Motor neuron (in vitro differentiated cells): ENCODE measurements around the gene AOPEP. TPM values are rescaled to one million over a fixed set of nuclear protein-coding genes. Genes with fewer than 3 reads are reported as not detected.

ENCODE experiments used
- ATAC-seq, 8 experiments: fragments of 200-7000 bp; cut with Tn5 transposase; replicated peaks in 6 of 8; 2 replicates each; pipeline ENCODE4 v1.8.0; 2021; ENCODE audit warnings: mild to moderate bottlenecking in 8 of 8, moderate library complexity in 8 of 8
- H3K27ac ChIP-seq, 2 donors: fragments of 250-450 bp; sonication (Bioruptor Pico); 2 replicates each; pipeline ENCODE4 v1.9.0; 2021; ENCODE audit warnings: antibody characterized with exemption in 2 of 2, mild to moderate bottlenecking in 2 of 2, moderate library complexity in 1 of 2
- H3K4me1 ChIP-seq, 2 donors: fragments of 250-450 bp; sonication (Bioruptor Pico); replicated peaks in 1 of 2; 2 replicates each; pipeline ENCODE4 v1.6.1; 2021; ENCODE audit warnings: antibody characterized with exemption in 2 of 2, mild to moderate bottlenecking in 2 of 2, moderate library complexity in 1 of 2
- H3K4me3 ChIP-seq, 5 donors: fragments of 250-450 bp; sonication (Bioruptor Pico); 2 replicates each; pipeline ENCODE4 v1.9.0; 2021; ENCODE audit warnings: antibody characterized with exemption in 5 of 5, mild to moderate bottlenecking in 5 of 5, moderate library complexity in 4 of 5
- WGBS, 10 experiments: fragments of 450-650 bp; shearing (Covaris generic); methylation state at CpG; one replicate each; pipeline ENCODE4 v1.0.0; 2022; 5-methylcytosine and 5-hydroxymethylcytosine counted together
- in situ Hi-C, 9 experiments: fragments of 400-800 bp; cut with MboI; loops; one replicate each; pipeline ENCODE4 v1.15.0; 2021; ENCODE audit warnings: low sequenced_read_pairs in 9 of 9, low pct_unique_long_range_greater_than_20kb in 2 of 9; ENCODE audit not compliant: unreplicated experiment in 9 of 9
- total RNA-seq, 8 experiments: library from RNA; unstranded; fragments of 300-600 nt; gene quantifications; 2 replicates each; pipeline versions ENCODE4 v1.2.3 to v1.2.4, GENCODE V29; 2022

AOPEP gene
- total RNA-seq, 8 experiments from 2014 or later: 8.0 to 152 (median 16.8) TPM

DNA sequence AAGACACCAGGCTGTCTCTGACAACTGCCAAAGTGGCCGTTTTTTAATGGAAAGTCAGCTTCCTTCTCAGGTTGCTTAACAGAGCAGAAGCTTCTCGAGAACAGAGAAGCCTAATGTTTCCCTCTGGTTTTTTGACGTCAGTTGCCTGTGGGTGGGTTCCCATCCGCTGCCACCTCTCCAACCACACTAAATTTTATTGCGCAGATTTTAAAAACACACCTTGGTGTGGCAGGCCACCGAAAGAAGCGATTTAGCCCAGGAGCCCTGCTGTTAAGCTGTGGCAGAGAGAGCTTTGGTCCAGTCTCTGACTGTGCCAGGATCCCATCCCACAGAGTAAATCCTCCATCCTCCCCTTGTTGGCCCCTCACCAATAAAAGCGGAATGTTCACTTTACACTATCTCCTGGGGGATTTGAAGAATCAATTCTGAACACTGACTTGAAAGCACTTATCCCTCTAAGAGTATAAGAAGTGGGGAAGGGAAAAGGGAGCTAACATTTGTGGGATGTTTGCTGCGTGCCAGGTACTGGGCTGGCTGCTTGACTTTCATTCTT lies 181.6 kb downstream of the AOPEP start:
- 60 to 100% (median 84%) methylated on average over 1 to 7 of the region's 9 CpGs; no CpG with 5 or more reads in 2 of the 10 experiments for WGBS, 10 experiments
- Histone ChIP-seq H3K4me3 (no peak overlapping the region), H3K27ac (no peak overlapping the region), H3K4me1 (peaks cover 39 to 57% of the 10 kb centered on the region in 2 donors)
- ATAC-seq: peak in 2 of 8 experiments; percentile 6 to 18
- in situ Hi-C loops: loop anchor here in 1 of 9 experiments (25.0 kb wide), 1 partner anchor 104 kb away; no protein-coding TSS in a partner anchor

- no peak overlapping the region for H3K27ac ChIP-seq
- in situ Hi-C loops: loop anchor here in 1 of 9 experiments (25.0 kb wide), 1 partner anchor 104 kb away; no protein-coding TSS in a partner anchor
- WGBS, 10 experiments: 7 to 84% (median 70%) methylated on average over 4 to 9 of the region's 9 CpGs; no CpG with 5 or more reads in 1 of the 10 experiments
- H3K4me3 ChIP-seq: no peak overlapping the region
- peaks cover 44 to 61% of the 10 kb centered on the region in 2 donors for H3K4me1 ChIP-seq
- ATAC-seq: peak; percentile 48 to 95 (median 67)
Measured at GRCh38 chr9:94908583-94909249, 182.2 kb downstream of the AOPEP start.

DNA sequence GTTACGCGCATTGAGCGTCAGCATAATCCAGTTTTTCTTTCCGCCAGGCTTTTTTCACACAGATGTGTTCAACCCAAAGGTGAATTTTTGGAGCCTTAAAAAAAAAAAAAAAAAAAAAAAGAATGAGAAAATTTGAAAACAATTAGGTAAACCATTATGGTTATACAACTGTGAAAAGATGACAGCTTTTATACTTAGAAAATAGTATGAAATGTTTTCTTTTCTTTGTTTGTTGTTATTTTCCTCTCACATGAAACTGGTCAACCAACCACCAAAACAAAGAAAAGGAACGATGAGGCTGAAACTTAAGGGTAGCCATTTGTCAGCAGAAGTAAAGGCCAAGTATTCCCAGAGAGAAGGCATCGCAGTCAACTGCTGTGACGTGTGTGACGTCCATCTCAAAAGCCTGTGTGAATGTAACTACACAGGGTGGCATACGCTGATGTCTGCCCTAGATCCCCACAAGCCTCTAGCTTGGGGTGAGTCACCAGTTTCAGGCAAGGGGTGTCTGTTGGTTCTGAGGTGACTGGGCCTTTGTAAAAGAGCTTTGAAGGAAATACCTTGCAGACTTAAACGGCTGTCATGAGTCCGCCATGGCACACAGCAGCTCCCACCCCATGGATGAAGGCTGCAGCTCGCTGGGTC lies 182.9 kb downstream of the AOPEP start:
- no peak overlapping the region for H3K27ac ChIP-seq
- no peak for ATAC-seq
- 26 to 99% (median 90%) methylated on average over 5 to 9 of the region's 12 CpGs for WGBS, 10 experiments
- in situ Hi-C loops: loop anchor here in 1 of 9 experiments (25.0 kb wide), 1 partner anchor 103 kb away; no protein-coding TSS in a partner anchor
- H3K4me1 ChIP-seq: peaks cover 45 to 60% of the 10 kb centered on the region in 2 donors
- H3K4me3 ChIP-seq: no peak overlapping the region

GRCh38 chr9:94909965-94910730 lies 183.6 kb downstream of the AOPEP start:
- Histone ChIP-seq H3K4me1 (peaks cover 39 to 56% of the 10 kb centered on the region in 2 donors), H3K4me3 (no peak overlapping the region), H3K27ac (no peak overlapping the region)
- WGBS, 10 experiments: 60 to 100% (median 96%) methylated on average over 1 to 13 of the region's 20 CpGs; no CpG with 5 or more reads in 3 of the 10 experiments
- ATAC-seq: no peak
- in situ Hi-C loops: loop anchor here in 1 of 9 experiments (25.0 kb wide), 1 partner anchor 102 kb away; no protein-coding TSS in a partner anchor

DNA sequence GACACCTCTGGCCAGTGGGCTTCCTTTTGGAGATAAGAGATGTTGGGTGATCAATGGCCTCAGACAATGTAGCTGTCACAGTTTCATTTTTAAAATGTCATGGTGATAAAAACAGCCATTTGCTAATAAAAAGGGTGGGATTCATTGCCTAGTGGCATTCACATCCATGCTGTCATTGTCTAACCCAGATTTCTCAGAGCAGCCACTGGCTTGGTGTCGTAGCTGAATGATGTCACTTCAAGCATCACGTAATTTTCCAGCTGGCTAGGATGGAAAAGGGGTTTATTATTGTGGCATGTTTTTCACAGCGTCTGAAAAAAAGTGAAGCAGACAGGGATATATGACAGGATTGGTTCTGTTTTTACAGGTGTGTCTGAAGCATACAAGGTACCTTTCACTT lies 184.7 kb downstream of the AOPEP start:
- ATAC-seq: peak in 5 of 8 experiments; percentile 68 to 80 (median 78)
- in situ Hi-C loops: loop anchor here in 1 of 9 experiments (25.0 kb wide), 1 partner anchor 101 kb away; no protein-coding TSS in a partner anchor
- WGBS, 10 experiments: 14 to 100% (median 38%) methylated on average over 1 to 3 of the region's 3 CpGs; no CpG with 5 or more reads in 3 of the 10 experiments
- Histone ChIP-seq H3K4me1 (peaks cover 28 to 46% of the 10 kb centered on the region in 2 donors), H3K4me3 (no peak overlapping the region), H3K27ac (peak overlapping the region; percentile 14 to 19)

DNA sequence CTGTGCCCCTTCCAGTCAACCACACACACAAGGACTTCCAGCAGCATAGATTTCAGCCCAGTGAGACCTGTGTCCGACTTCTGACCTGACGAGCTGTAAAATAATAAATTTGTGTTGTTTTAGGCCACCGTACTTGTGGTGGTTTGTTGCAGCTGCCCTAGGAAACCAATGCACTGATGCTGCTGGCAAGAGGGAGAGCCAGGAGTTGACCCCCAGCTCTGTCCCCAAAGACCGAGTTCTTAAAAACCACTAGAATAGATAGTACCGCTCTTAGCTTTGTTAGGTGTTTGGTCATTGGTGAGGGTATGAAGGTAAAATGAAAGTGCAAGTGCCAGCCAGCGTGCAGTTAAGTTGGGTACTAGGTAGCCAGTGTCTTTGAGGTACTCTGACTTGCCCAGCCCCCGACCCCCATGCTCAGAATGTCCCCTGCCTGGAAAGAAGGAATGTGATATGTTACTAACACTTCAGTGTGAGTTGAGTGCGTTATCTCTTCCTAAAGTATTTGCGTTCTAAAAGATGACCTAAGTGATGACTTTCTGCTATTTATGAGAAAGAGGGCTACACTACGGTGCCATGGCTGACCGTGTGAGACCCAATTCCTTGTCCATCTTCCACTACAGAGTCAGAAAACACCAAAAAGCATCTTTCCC lies 185.6 kb downstream of the AOPEP start:
- no peak overlapping the region for H3K27ac ChIP-seq

DNA sequence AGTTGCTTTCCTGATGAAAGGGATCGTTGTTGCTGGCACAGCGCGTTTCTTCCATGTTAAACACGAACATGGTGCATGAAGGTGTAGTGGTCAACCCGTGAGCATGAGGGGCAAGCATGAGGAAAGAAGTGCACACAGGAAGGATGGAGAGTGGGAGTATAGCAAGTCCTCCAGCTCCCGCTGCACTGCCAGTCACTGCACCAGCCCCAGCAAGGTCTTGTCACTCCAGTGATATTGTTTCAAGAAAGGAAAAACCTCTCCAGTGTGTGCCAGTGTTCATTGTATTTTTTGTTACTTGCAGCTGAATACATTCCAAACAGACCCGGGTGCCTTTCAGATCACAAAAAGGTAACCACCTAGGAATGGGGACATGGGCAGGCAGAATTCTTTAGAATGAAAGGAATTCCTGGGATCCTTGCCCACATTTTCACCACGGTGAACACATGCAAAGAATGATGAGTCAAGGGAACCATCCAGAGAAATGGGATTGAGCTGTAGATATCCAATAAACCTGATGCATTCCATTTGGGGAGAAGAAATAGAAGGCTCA lies 186.3 kb downstream of the AOPEP start:
- ATAC-seq: peak in 1 of 8 experiments; percentile 16
- Histone ChIP-seq H3K4me3 (no peak overlapping the region), H3K27ac (no peak overlapping the region), H3K4me1 (peaks cover 24 to 32% of the 10 kb centered on the region in 2 donors)
- 38 to 85% (median 73%) methylated on average over 1 to 8 of the region's 8 CpGs; no CpG with 5 or more reads in 1 of the 10 experiments for WGBS, 10 experiments
- in situ Hi-C loops: loop anchor here in 1 of 9 experiments (25.0 kb wide), 1 partner anchor 100 kb away; no protein-coding TSS in a partner anchor

More for the DNA sequence above, 185.6 kb downstream of the AOPEP start:
- ATAC-seq: no peak
- Histone ChIP-seq H3K4me3 (no peak overlapping the region), H3K4me1 (peaks cover 24 to 39% of the 10 kb centered on the region in 2 donors)
- in situ Hi-C loops: loop anchor here in 1 of 9 experiments (25.0 kb wide), 1 partner anchor 100 kb away; no protein-coding TSS in a partner anchor
- WGBS, 10 experiments: 52 to 100% (median 96%) methylated on average over 1 to 8 of the region's 11 CpGs; no CpG with 5 or more reads in 3 of the 10 experiments

DNA sequence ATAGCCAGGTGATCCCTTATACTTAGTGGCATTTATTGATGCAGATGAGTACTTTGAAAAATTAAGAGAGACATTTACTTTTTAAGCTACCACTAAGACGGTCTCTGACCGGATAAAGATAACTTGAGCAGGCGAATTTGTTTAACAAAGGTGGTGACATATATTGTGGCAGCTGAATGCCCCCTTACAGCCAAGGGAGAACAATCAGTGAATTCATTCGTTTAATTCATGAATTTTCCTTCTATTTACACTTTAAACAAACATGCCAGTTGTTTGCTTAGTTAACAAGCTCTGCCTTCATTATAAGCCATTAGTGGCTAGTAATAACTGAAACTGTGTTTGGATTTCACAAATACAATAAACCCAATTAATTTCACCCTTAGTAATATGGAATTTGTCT lies 187.1 kb downstream of the AOPEP start:
- H3K4me3 ChIP-seq: no peak overlapping the region
- ATAC-seq: peak in 1 of 8 experiments; percentile 4
- 0 to 89% (median 61%) methylated on average over 1 to 4 of the region's 4 CpGs; no CpG with 5 or more reads in 2 of the 10 experiments for WGBS, 10 experiments
- H3K4me1 ChIP-seq: peaks cover 23 to 24% of the 10 kb centered on the region in 2 donors
- H3K27ac ChIP-seq: no peak overlapping the region
- in situ Hi-C loops: loop anchor here in 1 of 9 experiments (25.0 kb wide), 1 partner anchor 99 kb away; no protein-coding TSS in a partner anchor

GRCh38 chr9:94915476-94916450 lies 189.3 kb downstream of the AOPEP start:
- Histone ChIP-seq H3K4me3 (no peak overlapping the region), H3K27ac (no peak overlapping the region), H3K4me1 (peaks cover 29 to 32% of the 10 kb centered on the region in 2 donors)
- in situ Hi-C loops: loop anchor here in 1 of 9 experiments (25.0 kb wide), 1 partner anchor 97 kb away; no protein-coding TSS in a partner anchor
- WGBS, 10 experiments: 78 to 100% (median 86%) methylated on average over 1 to 10 of the region's 17 CpGs
- ATAC-seq: no peak

DNA sequence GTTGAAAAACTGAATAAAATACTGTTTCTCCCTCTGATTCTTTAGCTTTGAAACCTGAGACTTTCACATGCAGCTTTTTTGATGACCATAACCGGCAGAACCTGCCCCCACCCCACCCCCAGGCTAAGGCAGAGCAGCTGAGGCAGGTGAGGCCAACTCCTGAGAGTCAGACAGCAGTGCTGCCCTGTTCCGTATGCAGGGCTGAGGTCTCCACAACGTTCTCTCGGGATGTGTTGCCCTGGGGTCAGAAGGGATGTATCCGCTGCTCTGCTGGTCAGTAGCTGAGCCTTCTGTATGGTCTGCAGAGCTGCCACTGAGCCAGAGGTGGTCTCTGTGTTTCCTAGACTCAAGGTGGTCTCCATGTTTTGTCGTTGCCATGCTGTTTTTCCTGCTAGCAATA lies 190.5 kb downstream of the AOPEP start:
- 0 to 100% (median 83%) methylated on average over 1 to 4 of the region's 6 CpGs; no CpG with 5 or more reads in 3 of the 10 experiments for WGBS, 10 experiments
- Histone ChIP-seq H3K27ac (no peak overlapping the region), H3K4me3 (no peak overlapping the region), H3K4me1 (peaks cover 29 to 30% of the 10 kb centered on the region in 2 donors)
- in situ Hi-C loops: loop anchor here in 1 of 9 experiments (25.0 kb wide), 1 partner anchor 95 kb away; no protein-coding TSS in a partner anchor
- peak in 1 of 8 experiments; percentile 5 for ATAC-seq
